Stimulated activated CD8-positive, alpha-beta memory T cell treated with anti-CD3 and anti-CD28 coated beads, Interleukin-15, amount 100 ng/mL, for 24 hours (primary cell): ENCODE measurements around the gene PPDPF.

Experiments
- DNase-seq: peaks from one replicate; pipeline ENCODE4 v3.0.0-alpha.2; 2020; ENCODE audit warnings: low read depth

The PPDPF gene

GRCh38 chr20:63522091-63522868 lies 1.7 kb downstream of the PPDPF start:
- no peak for DNase-seq

- no peak for DNase-seq
Observed at GRCh38 chr20:63522981-63523611, 2.5 kb downstream of the PPDPF start.

- DNase-seq = no peak
Observed at GRCh38 chr20:63525185-63525584, 4.6 kb downstream of the PPDPF start.

GRCh38 chr20:63525971-63526370 lies 5.4 kb downstream of the PPDPF start:
- no peak for DNase-seq

- no peak for DNase-seq
Observed at GRCh38 chr20:63527184-63527583, 6.6 kb downstream of the PPDPF start.

- DNase-seq = no peak
Observed at GRCh38 chr20:63529180-63529860, 8.8 kb downstream of the PPDPF start.

- no peak for DNase-seq
Observed at GRCh38 chr20:63529861-63530787, 9.6 kb downstream of the PPDPF start.

GRCh38 chr20:63530788-63531160 lies 10.2 kb downstream of the PPDPF start:
- no peak for DNase-seq

GRCh38 chr20:63531686-63532448 lies 11.3 kb downstream of the PPDPF start:
- no peak for DNase-seq

- DNase-seq = no peak
Observed at GRCh38 chr20:63532449-63532971, 11.9 kb downstream of the PPDPF start.

- no peak for DNase-seq
Observed at GRCh38 chr20:63533388-63533787, 12.8 kb downstream of the PPDPF start.

- DNase-seq = no peak
Observed at GRCh38 chr20:63533871-63534393, 13.4 kb downstream of the PPDPF start.

GRCh38 chr20:63534427-63534830 lies 13.9 kb downstream of the PPDPF start:
- no peak for DNase-seq

GRCh38 chr20:63534831-63535651 lies 14.5 kb downstream of the PPDPF start:
- no peak for DNase-seq

GRCh38 chr20:63536241-63536977 lies 15.8 kb downstream of the PPDPF start:
- no peak for DNase-seq

- DNase-seq = no peak
Observed at GRCh38 chr20:63536997-63537524, 16.5 kb downstream of the PPDPF start, which contains the start of gene PTK6. Gene PTK6 (minus strand): TSS chr20:63537376. CDS start chr20:63537314, 62 bp downstream.

GRCh38 chr20:63537525-63538203 lies 17.1 kb downstream of the PPDPF start:
- peak; percentile 87 for DNase-seq
